GM21619 (cell line): Measurements from ENCODE around the gene ARHGEF39.
A peak's percentile ranks its signal among the peaks of the same experiment; 100 is the strongest.

ENCODE experiments used
- ATAC-seq: cut with Tn5 transposase; IDR thresholded peaks from one replicate; pipeline ENCODE4 v1.9.1; 2021; ENCODE audit not compliant: unreplicated experiment

The ARHGEF39 gene

DNA sequence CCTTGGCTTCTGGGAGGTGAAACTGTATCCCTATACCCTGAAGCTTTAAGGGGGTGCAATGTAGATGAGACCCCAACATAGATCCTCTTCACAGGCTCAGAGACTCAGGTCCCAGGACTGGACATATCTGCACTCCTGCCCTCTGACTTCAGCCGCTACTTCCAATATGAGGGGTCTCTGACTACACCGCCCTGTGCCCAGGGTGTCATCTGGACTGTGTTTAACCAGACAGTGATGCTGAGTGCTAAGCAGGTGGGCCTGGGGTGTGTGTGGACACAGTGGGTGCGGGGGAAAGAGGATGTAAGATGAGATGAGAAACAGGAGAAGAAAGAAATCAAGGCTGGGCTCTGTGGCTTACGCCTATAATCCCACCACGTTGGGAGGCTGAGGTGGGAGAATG is 14.1 kb upstream of the ARHGEF39 start:
- no peak for ATAC-seq

DNA sequence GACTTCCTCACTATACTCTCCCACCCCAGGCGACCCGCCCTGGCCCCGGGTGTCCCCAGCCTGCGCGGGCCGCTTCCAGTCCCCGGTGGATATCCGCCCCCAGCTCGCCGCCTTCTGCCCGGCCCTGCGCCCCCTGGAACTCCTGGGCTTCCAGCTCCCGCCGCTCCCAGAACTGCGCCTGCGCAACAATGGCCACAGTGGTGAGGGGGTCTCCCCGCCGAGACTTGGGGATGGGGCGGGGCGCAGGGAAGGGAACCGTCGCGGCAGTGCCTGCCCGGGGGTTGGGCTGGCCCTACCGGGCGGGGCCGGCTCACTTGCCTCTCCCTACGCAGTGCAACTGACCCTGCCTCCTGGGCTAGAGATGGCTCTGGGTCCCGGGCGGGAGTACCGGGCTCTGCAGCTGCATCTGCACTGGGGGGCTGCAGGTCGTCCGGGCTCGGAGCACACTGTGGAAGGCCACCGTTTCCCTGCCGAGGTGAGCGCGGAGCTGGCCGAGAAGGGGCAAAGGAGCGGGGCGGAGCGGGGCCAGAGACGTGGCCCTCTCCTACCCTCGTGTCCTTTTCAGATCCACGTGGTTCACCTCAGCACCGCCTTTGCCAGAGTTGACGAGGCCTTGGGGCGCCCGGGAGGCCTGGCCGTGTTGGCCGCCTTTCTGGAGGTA is 10.9 kb upstream of the ARHGEF39 start:
- ATAC-seq = no peak

DNA sequence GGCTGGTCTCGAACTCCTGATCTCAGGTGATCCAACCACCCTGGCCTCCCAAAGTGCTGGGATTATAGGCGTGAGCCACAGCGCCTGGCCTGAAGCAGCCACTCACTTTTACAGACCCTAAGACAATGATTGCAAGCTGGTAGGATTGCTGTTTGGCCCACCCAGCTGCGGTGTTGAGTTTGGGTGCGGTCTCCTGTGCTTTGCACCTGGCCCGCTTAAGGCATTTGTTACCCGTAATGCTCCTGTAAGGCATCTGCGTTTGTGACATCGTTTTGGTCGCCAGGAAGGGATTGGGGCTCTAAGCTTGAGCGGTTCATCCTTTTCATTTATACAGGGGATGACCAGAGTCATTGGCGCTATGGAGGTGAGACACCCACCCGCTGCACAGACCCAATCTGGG is 10.2 kb upstream of the ARHGEF39 start:
- ATAC-seq = no peak

DNA sequence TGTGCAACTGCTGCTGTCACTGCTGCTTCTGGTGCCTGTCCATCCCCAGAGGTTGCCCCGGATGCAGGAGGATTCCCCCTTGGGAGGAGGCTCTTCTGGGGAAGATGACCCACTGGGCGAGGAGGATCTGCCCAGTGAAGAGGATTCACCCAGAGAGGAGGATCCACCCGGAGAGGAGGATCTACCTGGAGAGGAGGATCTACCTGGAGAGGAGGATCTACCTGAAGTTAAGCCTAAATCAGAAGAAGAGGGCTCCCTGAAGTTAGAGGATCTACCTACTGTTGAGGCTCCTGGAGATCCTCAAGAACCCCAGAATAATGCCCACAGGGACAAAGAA is 9.0 kb upstream of the ARHGEF39 start:
- ATAC-seq = no peak

DNA sequence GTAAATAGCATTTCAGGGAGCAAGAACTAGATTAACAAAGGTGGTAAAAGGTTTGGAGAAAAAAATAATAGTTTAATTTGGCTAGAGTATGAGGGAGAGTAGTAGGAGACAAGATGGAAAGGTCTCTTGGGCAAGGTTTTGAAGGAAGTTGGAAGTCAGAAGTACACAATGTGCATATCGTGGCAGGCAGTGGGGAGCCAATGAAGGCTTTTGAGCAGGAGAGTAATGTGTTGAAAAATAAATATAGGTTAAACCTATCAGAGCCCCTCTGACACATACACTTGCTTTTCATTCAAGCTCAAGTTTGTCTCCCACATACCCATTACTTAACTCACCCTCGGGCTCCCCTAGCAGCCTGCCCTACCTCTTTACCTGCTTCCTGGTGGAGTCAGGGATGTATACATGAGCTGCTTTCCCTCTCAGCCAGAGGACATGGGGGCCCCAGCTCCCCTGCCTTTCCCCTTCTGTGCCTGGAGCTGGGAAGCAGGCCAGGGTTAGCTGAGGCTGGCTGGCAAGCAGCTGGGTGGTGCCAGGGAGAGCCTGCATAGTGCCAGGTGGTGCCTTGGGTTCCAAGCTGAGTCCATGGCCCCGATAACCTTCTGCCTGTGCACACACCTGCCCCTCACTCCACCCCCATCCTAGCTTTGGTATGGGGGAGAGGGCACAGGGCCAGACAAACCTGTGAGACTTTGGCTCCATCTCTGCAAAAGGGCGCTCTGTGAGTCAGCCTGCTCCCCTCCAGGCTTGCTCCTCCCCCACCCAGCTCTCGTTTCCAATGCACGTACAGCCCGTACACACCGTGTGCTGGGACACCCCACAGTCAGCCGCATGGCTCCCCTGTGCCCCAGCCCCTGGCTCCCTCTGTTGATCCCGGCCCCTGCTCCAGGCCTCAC is 8.4 kb upstream of the ARHGEF39 start, which contains the start of gene CA9:
Gene CA9, plus strand, starts transcription at position 797 of the 893 bp plus-strand sequence. Its CDS starts 32 bp downstream, at position 829.
- no peak for ATAC-seq

DNA sequence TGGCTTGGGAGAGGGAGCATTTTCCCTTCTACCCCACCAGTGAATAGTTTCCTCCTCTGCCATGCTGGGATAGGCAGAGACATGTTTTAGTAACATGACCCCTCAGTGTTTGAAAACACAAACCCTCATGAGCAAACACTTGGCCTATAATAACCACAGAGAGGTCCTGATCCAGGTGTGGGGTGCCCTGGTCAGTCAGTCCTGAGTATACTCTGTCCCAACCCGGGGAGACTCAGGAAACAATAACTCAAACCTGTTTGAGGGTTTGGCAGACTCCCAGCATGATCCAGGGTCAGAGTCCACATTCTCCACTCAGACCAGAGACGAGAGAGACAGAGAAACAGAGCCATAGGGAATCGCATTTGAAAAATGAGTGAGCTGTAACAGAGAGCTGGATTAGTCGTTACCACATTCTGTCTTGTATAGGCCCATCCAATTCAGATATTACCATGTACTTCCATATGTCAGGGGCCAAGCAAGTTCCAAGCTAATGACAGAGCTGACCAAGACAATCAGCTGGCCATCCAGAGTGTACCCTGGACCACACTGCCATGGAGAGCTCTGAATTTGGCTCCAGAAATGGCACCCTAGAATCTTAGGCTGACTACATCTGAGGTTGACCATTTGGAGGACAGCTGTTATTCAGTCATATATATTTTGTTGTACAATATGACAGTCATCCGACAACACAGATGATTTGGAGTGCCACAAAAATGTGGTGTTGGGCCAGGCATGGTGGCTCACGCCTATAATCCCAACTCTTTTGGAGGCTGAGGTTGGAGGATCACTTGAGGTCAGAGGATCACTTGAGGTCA is 4.5 kb upstream of the ARHGEF39 start:
- ATAC-seq = no peak

DNA sequence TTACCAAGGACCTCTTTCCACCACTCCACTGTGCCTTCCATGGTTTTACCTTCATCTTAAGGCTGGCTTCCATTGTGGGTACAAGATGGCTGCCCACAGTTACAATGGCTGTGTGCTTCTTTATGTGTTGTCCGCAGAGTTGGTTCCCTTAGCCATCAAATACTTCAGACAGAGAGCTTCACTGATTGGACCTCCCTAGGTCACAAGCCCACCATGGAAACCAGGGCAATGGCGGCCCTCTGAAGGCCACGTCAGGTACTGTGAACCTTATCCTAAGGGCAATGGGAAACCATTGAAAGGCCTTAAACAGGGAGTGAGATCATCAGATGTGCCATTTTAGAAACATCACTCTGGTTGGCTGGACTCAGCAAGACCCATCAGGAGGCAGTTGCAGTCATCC is 2.9 kb upstream of the ARHGEF39 start:
- ATAC-seq = no peak

DNA sequence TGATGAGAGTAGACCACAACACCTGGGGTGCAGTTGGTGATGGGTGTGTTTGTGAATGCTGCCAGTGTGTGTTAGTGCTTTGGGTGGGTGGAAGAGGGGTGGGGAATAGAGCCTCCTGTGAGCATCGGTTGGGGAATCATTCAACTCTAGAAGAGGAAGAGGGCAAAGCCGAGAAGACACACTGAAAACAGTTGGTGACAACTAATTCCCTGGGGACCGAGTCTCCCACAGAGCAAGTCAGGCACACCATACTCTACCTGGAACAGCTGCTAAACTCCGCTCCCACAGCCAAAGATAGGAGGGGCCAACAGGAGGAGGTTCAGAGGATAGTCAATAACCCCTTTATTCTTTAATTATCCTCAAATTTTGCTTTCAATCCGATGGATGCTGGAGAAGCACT is 1.6 kb upstream of the ARHGEF39 start:
- no peak for ATAC-seq

DNA sequence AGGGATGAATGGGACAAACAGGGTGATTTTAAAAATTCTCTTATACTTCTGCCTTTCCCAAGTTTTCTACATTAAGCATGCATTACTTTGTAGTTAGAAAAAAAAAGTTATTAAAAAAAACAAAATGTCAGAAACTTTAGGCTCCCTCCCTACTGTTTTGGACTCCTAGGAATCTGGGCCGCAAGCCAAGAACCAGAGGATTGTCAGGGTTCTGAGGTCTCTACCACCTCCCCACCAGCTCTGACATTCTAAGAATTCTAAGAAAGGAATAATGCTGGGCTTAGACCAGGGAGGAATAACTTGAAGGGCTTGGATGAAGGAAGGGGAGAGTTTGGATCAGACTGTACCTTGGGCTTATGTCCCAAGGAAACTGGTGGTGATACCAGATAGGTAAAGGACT is 1.1 kb upstream of the ARHGEF39 start:
- no peak for ATAC-seq

DNA sequence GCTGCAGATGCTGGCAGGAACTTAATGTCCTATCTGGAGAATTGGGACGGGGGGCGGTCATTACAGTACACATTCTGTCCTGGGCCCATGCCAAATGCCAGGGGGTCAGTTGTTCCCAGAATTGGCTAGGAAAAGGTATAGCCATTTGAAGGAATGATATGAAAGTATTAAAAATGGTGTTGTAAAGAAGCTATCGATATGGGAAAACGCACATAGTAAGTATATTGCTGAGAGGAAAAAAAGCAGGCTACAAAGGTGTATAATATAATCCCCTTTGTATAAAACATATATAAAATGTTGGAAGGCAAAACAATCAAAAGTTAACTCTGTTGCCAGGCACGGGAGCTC is 450 bp upstream of the ARHGEF39 start:
- no peak for ATAC-seq

DNA sequence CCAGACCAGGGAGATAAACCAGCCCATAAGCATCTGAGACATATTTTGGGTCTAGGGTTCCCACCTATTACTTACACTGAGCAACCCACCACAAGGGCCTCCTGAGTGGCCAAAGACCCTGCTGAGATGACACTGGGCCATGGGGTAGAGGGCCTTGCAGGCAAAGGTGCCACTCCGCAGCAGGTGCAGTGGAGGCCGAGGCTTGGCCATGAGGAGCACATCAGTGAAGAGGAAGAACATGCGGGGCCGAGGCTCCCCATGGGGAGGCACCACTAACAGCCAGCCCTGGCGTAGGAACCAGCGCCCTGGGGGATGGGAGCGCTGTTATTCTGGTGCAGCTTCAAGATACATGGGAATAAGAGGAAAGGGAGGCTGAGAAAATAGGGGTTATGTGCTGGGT is 2.6 kb downstream of the ARHGEF39 start:
- no peak for ATAC-seq

DNA sequence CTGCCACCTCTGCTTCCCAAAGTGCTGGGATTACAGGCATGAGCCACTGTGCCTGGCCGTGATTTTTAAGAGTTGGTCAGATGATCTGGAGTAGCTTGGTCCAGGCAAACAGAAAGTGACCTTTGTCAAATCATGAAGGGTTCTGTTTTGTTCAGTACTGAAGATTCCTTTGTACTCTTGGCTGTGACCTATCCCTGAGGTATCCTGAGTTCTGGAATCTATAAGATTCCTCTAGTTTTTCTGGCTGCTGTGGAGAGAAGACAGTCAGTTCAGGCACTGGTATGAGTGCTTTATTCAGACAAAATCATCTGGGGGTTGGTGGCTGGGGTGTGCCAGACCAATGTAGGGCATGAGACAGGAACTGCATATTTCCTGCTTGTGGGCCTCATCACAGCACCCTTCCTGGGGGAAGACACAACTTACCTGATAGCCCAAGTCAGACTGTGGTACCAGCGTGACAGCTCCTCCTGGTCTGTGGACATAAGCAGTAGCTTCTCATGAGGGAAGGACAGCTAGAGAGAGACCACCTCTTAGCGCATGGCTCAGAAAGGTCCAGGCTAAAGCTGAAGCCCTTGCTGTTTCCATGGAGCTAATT is 3.1 kb downstream of the ARHGEF39 start:
- no peak for ATAC-seq

DNA sequence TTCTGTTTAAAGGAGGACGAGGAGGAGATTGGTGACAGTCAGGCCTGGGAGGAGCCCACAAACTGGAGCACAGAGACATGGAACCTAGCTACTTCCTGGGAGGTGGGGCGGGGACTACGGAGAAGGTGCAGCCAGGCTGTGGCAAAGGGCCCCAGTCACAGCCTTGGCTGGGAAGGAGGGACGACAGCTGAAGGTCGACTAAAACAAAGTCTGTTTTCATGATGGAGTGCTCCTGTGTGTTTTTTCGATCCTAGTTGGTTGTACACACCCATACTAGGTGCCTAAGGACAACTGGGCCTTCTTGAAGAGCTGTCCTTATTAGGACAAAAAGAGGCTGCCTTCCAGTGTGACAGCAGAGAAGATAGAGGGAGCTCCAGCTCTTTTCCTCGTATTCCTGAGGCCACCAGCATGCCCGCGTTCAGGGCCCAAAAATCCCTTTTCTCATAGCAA is 4.0 kb downstream of the ARHGEF39 start:
- no peak for ATAC-seq

DNA sequence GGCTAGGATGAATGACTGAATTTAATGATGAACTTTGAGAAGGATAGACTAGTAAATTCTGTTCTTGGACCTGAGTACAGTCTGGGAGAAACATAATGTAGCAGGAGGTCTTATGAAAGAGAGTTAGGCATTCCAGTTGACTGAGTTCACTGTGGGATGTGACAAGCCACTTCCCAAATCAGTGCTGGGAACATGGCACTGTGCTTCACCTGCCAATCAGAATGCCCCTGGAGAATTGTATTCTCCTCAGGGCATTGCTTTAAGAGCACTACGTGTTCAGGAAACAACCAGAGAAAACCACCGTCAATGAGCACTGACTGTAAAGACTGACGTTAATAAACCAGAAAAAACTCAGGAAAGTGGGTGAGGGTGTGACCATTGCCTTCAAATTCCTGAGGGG is 5.7 kb downstream of the ARHGEF39 start:
- no peak for ATAC-seq

DNA sequence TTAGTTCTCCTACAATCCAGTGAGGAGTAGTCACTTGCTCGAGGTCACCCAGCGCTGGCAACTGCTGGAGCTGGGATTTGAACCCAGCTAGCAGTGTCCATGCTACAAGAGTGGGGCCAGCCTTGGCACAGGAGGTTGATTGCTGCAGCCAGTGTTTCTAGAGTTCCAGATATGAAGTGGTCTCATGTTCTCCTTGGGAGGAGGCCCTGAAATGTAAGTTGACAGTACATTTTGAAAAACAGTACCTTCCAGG is 6.1 kb downstream of the ARHGEF39 start:
- ATAC-seq = no peak

DNA sequence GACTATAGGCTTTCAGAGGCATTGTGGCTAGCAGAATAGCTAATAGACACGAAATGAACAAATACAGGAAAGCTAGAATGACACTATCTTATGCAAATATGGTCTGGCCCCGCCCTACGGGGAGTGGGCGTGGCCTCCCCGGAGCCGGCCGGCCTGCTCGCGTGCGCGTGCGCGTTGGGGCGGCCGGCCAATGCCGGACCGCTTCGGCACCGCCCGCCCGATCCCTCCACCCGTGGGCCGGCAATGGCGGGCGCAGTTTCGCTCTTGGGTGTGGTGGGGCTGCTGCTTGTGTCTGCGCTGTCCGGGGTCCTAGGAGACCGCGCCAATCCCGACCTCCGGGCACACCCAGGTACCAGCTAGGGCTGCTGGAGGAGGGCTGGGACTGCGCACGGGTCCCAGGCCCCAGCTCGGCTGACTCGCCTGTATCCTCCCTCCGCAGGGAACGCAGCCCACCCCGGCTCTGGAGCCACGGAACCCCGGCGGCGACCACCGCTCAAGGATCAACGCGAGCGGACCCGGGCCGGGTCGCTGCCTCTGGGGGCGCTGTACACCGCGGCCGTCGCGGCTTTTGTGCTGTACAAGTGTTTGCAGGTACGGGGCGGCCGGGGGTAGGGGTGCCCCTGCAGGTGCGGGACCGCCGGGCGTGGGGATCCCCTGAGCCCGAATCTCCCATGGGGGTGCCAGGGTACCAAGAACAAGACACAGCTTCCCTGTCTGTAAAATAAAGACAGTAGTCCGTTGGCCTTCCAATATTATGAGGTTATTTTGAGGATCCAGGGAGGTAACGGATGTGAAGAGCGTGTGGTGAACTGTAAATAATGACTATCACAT is 6.6 kb downstream of the ARHGEF39 start, which contains the start of gene CCDC107:
Gene CCDC107, plus strand, starts transcription at position 156 of the 831 bp plus-strand sequence. Its CDS starts 88 bp downstream, at position 244.
- ATAC-seq = peak; percentile 43

DNA sequence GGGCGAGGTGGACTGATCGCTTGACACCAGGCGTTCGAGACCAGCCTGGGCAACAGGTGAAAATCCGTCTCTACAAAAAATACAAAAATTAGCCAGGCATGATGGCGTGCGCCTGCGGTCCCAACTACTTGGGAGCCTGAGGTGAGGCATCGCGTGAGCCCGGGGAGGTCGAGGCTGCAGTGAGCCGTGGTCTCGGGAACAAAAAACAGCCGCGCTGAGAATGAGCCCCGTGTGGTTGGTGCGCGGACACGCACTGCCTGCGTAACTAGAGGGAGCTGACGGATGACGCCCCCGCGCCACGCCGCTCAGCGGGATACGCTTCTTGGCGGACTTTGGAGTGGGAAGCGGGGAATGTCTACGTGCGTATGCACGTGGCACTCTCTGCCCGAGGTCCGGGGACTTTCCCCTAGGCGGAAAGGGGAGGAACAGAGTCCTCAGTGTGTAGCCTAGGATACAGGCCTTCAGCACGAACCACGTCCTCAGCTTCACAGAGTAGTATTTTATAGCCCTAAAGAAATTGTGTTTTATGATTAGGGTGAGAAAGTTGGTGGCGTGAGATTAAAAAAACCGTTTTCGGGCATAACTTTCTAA is 7.4 kb downstream of the ARHGEF39 start, which contains the start of gene RMRP:
Gene RMRP, minus strand, starts transcription at position 474 of the 591 bp plus-strand sequence.
- ATAC-seq = peak; percentile 87

DNA sequence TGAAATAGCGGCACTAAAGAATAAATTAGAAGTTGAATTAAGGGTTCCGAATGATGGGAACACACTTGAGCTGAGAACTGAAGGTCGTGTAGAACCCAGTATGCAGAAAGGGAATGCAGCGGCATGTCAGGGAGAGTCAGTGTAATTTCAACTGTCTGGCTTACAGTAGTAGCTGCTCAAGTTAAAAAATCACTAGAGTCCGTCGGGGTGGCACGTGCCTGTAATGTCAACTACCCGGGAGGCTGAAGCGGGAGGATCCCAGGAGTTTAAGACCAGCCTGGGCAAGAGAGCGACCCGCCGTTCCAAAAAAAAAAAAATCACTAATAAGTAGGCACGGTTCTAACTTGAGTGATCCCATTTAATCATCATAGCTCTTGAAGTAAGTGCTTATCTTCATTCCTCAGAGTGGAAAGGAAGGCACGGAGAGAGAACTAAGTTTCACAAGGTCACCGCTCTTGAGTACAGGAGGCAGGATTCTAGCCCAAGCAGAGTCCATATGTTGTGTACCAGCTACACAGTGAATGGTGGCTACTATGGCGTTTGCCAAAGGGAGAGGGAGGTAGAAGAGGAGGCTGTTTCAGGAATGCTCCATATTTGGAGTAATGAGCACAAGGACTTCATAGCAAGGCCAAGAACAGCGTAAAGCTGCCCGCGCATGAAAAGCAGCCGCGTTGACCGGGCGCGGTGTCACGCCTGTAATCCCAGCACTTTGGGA is 8.0 kb downstream of the ARHGEF39 start:
- ATAC-seq = no peak

DNA sequence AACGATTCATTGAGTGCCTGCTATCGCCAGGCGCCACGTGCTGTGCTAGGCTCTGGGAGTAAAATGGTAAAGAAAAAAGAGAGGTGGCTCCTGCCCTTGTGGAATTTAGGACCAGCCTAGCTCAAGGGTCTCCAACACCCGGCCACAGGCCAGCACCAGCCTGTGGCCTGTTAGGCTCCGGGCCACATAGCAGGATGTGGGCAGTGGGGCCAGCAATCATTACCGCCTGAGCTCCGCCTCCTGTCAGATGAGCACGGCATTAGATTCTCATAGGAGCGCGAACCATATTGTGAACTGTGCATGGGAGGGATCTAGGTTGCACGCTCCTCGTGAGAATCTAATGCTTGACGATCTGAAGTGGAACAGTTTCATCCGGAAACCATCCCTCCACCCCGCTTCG is 8.6 kb downstream of the ARHGEF39 start:
- no peak for ATAC-seq
